GM23338 (cell line): ENCODE measurements around the gene NT5M. TPM values are rescaled to one million over a fixed set of nuclear protein-coding genes. Genes with fewer than 3 reads are reported as not detected.

Source experiments
- ATAC-seq: fragments of 200-7000 bp; cut with Tn5 transposase; 3 replicates; pipeline ENCODE4 v1.9.1; 2020
- DNase-seq: peaks from one replicate; pipeline ENCODE4 v3.0.0-alpha.2; 2015; ENCODE audit warnings: low spot score
- H2AFZ ChIP-seq: fragments of 200-600 bp; sonication (generic); 2 replicates; pipeline ENCODE4 v1.8.0; 2016; ENCODE audit warnings: antibody characterized with exemption, mild to moderate bottlenecking, moderate library complexity
- H3F3A ChIP-seq: fragments of 200-600 bp; sonication (generic); replicated peaks from 2 replicates; pipeline ENCODE4 v1.8.0; 2017; ENCODE audit warnings: antibody characterized with exemption, mixed run types, low read depth
- H3K27ac ChIP-seq: fragments of 200-600 bp; sonication (generic); 2 replicates; pipeline ENCODE4 v1.6.1; 2016; ENCODE audit warnings: low read depth
- H3K27me3 ChIP-seq: fragments of 200-600 bp; sonication (generic); 2 replicates; pipeline ENCODE4 v1.8.0; 2016; ENCODE audit warnings: mild to moderate bottlenecking, mixed run types, moderate library complexity; ENCODE audit not compliant: insufficient read depth
- H3K36me3 ChIP-seq: fragments of 200-600 bp; sonication (generic); 2 replicates; pipeline ENCODE4 v1.8.0; 2016; ENCODE audit warnings: mild to moderate bottlenecking; ENCODE audit not compliant: insufficient read depth
- H3K4me1 ChIP-seq: fragments of 200-600 bp; sonication (generic); 2 replicates; pipeline ENCODE4 v1.8.0; 2016; ENCODE audit warnings: mild to moderate bottlenecking, moderate library complexity; ENCODE audit not compliant: insufficient read depth
- H3K4me2 ChIP-seq: fragments of 200-600 bp; sonication (generic); 2 replicates; pipeline ENCODE4 v1.7.1; 2017; ENCODE audit warnings: mixed run types
- H3K4me3 ChIP-seq: fragments of 200-600 bp; sonication (generic); 2 replicates; pipeline ENCODE4 v1.6.1; 2016; ENCODE audit warnings: mixed run types
- H3K79me2 ChIP-seq: fragments of 200-600 bp; sonication (generic); replicated peaks from 2 replicates; pipeline ENCODE4 v1.8.0; 2017; ENCODE audit warnings: mild to moderate bottlenecking; ENCODE audit not compliant: insufficient read depth
- H3K9me2 ChIP-seq: fragments of 200-600 bp; sonication (generic); 2 replicates; pipeline ENCODE4 v1.8.0; 2017; ENCODE audit not compliant: insufficient read depth
- H4K20me1 ChIP-seq: fragments of 200-600 bp; sonication (generic); replicated peaks from 2 replicates; pipeline ENCODE4 v1.8.0; 2017; ENCODE audit warnings: mild to moderate bottlenecking; ENCODE audit not compliant: insufficient read depth
- H3K27ac Mint-ChIP-seq: 2 replicates; pipeline ENCODE4 v1.8.0; 2020; ENCODE audit warnings: inconsistent platforms, mild to moderate bottlenecking, moderate library complexity, mixed read lengths
- H3K27me3 Mint-ChIP-seq: 3 replicates; pipeline ENCODE4 v1.8.0; 2022; ENCODE audit warnings: low read depth, mild to moderate bottlenecking, moderate library complexity, mixed read lengths, inconsistent platforms; ENCODE audit not compliant: insufficient read depth, poor library complexity
- H3K36me3 Mint-ChIP-seq: 3 replicates; pipeline ENCODE4 v1.8.0; 2021; ENCODE audit warnings: low read depth, mild to moderate bottlenecking, inconsistent platforms, moderate library complexity, mixed read lengths
- H3K4me1 Mint-ChIP-seq: 3 replicates; pipeline ENCODE4 v1.8.0; 2020; ENCODE audit warnings: mild to moderate bottlenecking, inconsistent platforms, mixed read lengths
- H3K4me3 Mint-ChIP-seq: 3 replicates; pipeline ENCODE4 v1.8.0; 2021; ENCODE audit warnings: moderate library complexity, mild to moderate bottlenecking, inconsistent platforms, mixed read lengths
- H3K9me3 Mint-ChIP-seq: 3 replicates; pipeline ENCODE4 v1.8.0; 2020; ENCODE audit warnings: moderate library complexity, mild to moderate bottlenecking, inconsistent platforms, mixed read lengths
- CREB1 ChIP-seq: fragments of 250-450 bp; sonication (Bioruptor Pico); IDR thresholded peaks from 2 replicates; pipeline ENCODE4 v1.5.0; 2020; ENCODE audit warnings: low read depth, mild to moderate bottlenecking, moderate library complexity
- ETS1 ChIP-seq: IDR thresholded peaks from 2 replicates; pipeline ENCODE4 v1.6.1; 2016; ENCODE audit warnings: antibody characterized with exemption
- EZH2 ChIP-seq: fragments of 200-600 bp; sonication (generic); IDR thresholded peaks from one replicate; pipeline ENCODE4 v1.8.0; 2017; ENCODE audit warnings: antibody characterized with exemption, mild to moderate bottlenecking, low read depth; ENCODE audit not compliant: unreplicated experiment
- JUNB ChIP-seq: IDR thresholded peaks from one replicate; pipeline ENCODE4 v1.6.1; 2016; ENCODE audit warnings: antibody characterized with exemption; ENCODE audit not compliant: unreplicated experiment
- NANOG ChIP-seq: IDR thresholded peaks from 2 replicates; pipeline ENCODE4 v1.6.1; 2016; ENCODE audit warnings: antibody characterized with exemption, borderline replicate concordance
- ZNF114 ChIP-seq: fragments of 250-450 bp; sonication (Bioruptor Pico); IDR thresholded peaks from 2 replicates; pipeline ENCODE4 v1.5.0; 2020; ENCODE audit warnings: mild to moderate bottlenecking, moderate library complexity
- ZNF331 ChIP-seq: fragments of 250-450 bp; sonication (Bioruptor Pico); IDR thresholded peaks from 2 replicates; pipeline ENCODE4 v1.5.0; 2020; ENCODE audit warnings: low read depth, mild to moderate bottlenecking, moderate library complexity
- polyA plus RNA-seq: library from polyadenylated mRNA; unstranded; fragments of >200 nt; fragmentation: Nextera tagmentation; extraction: Ambion mirVana; gene quantifications from 2 replicates; pipeline ENCODE4 v1.2.1, GENCODE V29; 2016
- total RNA-seq: library from RNA; depleted of rRNA; stranded (reverse); fragments of >200 nt; shearing (Covaris generic); gene quantifications from 2 replicates; pipeline ENCODE4 v1.2.3, GENCODE V29; 2014
- TF ChIP-seq, protein P1 (sequence below): IDR thresholded peaks from one replicate; pipeline ENCODE4 v1.6.1; 2018; ENCODE audit warnings: antibody characterized with exemption; ENCODE audit not compliant: unreplicated experiment
- TF ChIP-seq, protein P2 (sequence below), 2 experiments: fragments of 200-600 bp in 1 of 2; sonication (generic) in 1 of 2; conservative IDR thresholded peaks; 2 replicates each; pipeline versions ENCODE4 v1.5.1 to v1.6.1; 2016 to 2017; ENCODE audit warnings: antibody characterized with exemption in 2 of 2, low read depth in 2 of 2, mild to moderate bottlenecking in 2 of 2, moderate library complexity in 1 of 2

The NT5M gene
- total and polyA plus RNA-seq, 2 experiments from 2014 or later, result 6.0 to 10.6 TPM

GRCh38 chr17:17314501-17315071 lies 11.4 kb downstream of the NT5M start (continued):
- no peak for TF ChIP-seq ETS1
- TF ChIP-seq JUNB, result no peak
- TF ChIP-seq, protein P1, sequence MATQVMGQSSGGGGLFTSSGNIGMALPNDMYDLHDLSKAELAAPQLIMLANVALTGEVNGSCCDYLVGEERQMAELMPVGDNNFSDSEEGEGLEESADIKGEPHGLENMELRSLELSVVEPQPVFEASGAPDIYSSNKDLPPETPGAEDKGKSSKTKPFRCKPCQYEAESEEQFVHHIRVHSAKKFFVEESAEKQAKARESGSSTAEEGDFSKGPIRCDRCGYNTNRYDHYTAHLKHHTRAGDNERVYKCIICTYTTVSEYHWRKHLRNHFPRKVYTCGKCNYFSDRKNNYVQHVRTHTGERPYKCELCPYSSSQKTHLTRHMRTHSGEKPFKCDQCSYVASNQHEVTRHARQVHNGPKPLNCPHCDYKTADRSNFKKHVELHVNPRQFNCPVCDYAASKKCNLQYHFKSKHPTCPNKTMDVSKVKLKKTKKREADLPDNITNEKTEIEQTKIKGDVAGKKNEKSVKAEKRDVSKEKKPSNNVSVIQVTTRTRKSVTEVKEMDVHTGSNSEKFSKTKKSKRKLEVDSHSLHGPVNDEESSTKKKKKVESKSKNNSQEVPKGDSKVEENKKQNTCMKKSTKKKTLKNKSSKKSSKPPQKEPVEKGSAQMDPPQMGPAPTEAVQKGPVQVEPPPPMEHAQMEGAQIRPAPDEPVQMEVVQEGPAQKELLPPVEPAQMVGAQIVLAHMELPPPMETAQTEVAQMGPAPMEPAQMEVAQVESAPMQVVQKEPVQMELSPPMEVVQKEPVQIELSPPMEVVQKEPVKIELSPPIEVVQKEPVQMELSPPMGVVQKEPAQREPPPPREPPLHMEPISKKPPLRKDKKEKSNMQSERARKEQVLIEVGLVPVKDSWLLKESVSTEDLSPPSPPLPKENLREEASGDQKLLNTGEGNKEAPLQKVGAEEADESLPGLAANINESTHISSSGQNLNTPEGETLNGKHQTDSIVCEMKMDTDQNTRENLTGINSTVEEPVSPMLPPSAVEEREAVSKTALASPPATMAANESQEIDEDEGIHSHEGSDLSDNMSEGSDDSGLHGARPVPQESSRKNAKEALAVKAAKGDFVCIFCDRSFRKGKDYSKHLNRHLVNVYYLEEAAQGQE, result no peak
- TF ChIP-seq, protein P2, sequence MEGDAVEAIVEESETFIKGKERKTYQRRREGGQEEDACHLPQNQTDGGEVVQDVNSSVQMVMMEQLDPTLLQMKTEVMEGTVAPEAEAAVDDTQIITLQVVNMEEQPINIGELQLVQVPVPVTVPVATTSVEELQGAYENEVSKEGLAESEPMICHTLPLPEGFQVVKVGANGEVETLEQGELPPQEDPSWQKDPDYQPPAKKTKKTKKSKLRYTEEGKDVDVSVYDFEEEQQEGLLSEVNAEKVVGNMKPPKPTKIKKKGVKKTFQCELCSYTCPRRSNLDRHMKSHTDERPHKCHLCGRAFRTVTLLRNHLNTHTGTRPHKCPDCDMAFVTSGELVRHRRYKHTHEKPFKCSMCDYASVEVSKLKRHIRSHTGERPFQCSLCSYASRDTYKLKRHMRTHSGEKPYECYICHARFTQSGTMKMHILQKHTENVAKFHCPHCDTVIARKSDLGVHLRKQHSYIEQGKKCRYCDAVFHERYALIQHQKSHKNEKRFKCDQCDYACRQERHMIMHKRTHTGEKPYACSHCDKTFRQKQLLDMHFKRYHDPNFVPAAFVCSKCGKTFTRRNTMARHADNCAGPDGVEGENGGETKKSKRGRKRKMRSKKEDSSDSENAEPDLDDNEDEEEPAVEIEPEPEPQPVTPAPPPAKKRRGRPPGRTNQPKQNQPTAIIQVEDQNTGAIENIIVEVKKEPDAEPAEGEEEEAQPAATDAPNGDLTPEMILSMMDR (conservative IDR thresholded peaks at IDR 0.05; ENCODE audit: low read depth in 2 of 2), result no peak
- no peak for TF ChIP-seq EZH2
- TF ChIP-seq ZNF114 (CRISPR knock-in tag), result no peak
- no peak for TF ChIP-seq ZNF331 (CRISPR knock-in tag)

GRCh38 chr17:17315142-17315821 lies 12.1 kb downstream of the NT5M start:
- H3K9me2 ChIP-seq, result no peaks in the 10 kb centered on the region
- H3K4me2 ChIP-seq, result no peak overlapping the region
- no peak overlapping the region for H3K4me3 ChIP-seq
- DNase-seq (no peak), ATAC-seq (no peak)
- TF ChIP-seq NANOG (no peak), ZNF114 (CRISPR knock-in tag) (no peak), CREB1 (no peak)
- TF ChIP-seq, protein P1, result no peak
- H3K4me1 ChIP-seq, result no peaks in the 10 kb centered on the region
- no peaks in the 10 kb centered on the region for H3K79me2 ChIP-seq
- no peak overlapping the region for H3K27ac ChIP-seq
- H4K20me1 ChIP-seq, result no peaks in the 10 kb centered on the region; the same call in 1 of the 2 replicates
- no peaks in the 10 kb centered on the region for H3K36me3 ChIP-seq
- no peak overlapping the region for H2AFZ ChIP-seq
- peaks cover 3% of the 10 kb centered on the region; the same call in 2 of the 3 replicates for H3K9me3 Mint-ChIP-seq
- H3K27me3 ChIP-seq, result no peaks in the 10 kb centered on the region
- H3K27me3 Mint-ChIP-seq, result peaks cover 7% of the 10 kb centered on the region
- no peaks in the 10 kb centered on the region for H3F3A ChIP-seq
- peaks cover 27% of the 10 kb centered on the region for H3K36me3 Mint-ChIP-seq
- peak overlapping the region; percentile 75; the same call in 1 of the 2 replicates for H3K27ac Mint-ChIP-seq
- peaks cover 11% of the 10 kb centered on the region for H3K4me1 Mint-ChIP-seq
- H3K4me3 Mint-ChIP-seq, result no peak overlapping the region
